ENCODE data around the gene GTF3C5. TPM values are rescaled to one million over a fixed set of nuclear protein-coding genes. Genes with fewer than 3 reads are reported as not detected.

Gene GTF3C5
- polyA plus RNA-seq, 1 of the 3 experiments (the other 2 are of a cell fraction), result 57.3 TPM

DNA sequence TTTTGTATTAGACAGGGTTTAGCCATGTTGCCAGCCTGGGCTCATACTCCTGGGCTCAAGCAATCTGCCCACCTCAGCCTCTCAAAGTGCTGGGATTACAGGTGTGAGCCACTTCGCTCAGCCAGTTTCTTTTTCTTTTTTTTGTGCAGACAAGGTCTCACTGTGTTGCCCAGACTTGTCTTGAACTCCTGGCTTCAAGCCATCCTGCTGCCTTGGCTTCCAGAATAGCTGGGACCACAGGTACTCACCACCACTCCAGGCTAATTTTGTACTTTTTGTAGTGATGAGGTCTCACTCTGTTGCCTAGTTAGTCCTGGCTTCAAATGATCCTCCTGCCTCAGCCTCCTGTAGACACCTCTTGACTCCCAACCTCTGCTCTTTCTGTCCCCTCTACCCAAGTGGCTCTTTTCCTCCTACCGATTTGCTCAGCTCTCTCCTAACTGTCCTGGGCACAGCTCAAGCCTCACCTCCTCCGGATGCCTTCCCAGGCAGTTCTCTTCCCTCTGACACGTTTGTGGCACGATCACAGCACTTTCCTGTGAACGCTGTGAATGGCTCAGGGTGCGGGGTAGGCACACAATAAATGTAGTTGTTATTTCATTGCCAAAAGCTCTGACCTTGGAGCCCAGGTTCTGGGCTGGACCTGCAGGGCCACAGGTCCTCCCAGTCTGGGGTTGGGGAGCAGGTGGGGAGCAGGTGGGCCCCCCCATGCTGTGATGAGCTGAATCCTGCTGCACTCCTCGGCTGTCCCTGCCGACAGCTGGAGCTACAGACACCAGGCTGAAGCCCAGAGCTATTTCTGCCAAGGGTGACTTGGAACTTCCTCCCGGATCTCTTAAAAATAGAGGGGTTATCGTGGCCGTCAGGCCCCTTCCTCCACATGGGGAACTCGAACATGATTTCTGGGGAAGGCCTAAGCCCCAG lies 28.4 kb upstream of the GTF3C5 start (continued):
- TF ChIP-seq SIN3A (IDR thresholded peaks at IDR 0.05; ENCODE audit: borderline replicate concordance, low read depth, low read length) (no peak), CHD2 (IDR thresholded peaks at IDR 0.05; ENCODE audit: low read length, partially characterized antibody) (no peak)

GRCh38 chr9:133003071-133003461 lies 27.7 kb upstream of the GTF3C5 start:
- H3K9me3 ChIP-seq, result no peaks in the 10 kb centered on the region
- peaks cover 24% of the 10 kb centered on the region; the same call in 1 of the 2 replicates for H3K27me3 ChIP-seq (ENCODE audit: insufficient read depth)
- TF ChIP-seq FOSL2 (IDR thresholded peaks at IDR 0.05; ENCODE audit: borderline replicate concordance, low read depth), result no peak
- no peak for TF ChIP-seq NFIC (IDR thresholded peaks at IDR 0.05; ENCODE audit: borderline replicate concordance)
- no peak for TF ChIP-seq TAF1 (IDR thresholded peaks at IDR 0.05; ENCODE audit: borderline replicate concordance, low read depth, low read length)
- TF ChIP-seq GATA2 (CRISPR knock-in tag; IDR thresholded peaks at IDR 0.05), result no peak
- no peak for TF ChIP-seq SMC3 (IDR thresholded peaks at IDR 0.05; ENCODE audit: low read depth, low read length)
- TF ChIP-seq MEF2A (IDR thresholded peaks at IDR 0.05; ENCODE audit: borderline replicate concordance, low read depth), result no peak
- TF ChIP-seq SIN3A (IDR thresholded peaks at IDR 0.05; ENCODE audit: borderline replicate concordance, low read depth, low read length), result no peak
- no peak for TF ChIP-seq RAD21 (IDR thresholded peaks at IDR 0.05; ENCODE audit: low read length)
- TF ChIP-seq TCF12 (IDR thresholded peaks at IDR 0.05), result no peak
- TF ChIP-seq, protein P1, sequence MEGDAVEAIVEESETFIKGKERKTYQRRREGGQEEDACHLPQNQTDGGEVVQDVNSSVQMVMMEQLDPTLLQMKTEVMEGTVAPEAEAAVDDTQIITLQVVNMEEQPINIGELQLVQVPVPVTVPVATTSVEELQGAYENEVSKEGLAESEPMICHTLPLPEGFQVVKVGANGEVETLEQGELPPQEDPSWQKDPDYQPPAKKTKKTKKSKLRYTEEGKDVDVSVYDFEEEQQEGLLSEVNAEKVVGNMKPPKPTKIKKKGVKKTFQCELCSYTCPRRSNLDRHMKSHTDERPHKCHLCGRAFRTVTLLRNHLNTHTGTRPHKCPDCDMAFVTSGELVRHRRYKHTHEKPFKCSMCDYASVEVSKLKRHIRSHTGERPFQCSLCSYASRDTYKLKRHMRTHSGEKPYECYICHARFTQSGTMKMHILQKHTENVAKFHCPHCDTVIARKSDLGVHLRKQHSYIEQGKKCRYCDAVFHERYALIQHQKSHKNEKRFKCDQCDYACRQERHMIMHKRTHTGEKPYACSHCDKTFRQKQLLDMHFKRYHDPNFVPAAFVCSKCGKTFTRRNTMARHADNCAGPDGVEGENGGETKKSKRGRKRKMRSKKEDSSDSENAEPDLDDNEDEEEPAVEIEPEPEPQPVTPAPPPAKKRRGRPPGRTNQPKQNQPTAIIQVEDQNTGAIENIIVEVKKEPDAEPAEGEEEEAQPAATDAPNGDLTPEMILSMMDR (IDR thresholded peaks at IDR 0.05), result no peak
- TF ChIP-seq NRF1 (IDR thresholded peaks at IDR 0.05; ENCODE audit: low read depth, low read length), result no peak
- no peak for TF ChIP-seq YY1 (IDR thresholded peaks at IDR 0.05; ENCODE audit: low read depth)
- TF ChIP-seq RFX5 (IDR thresholded peaks at IDR 0.05; ENCODE audit: low read length), result no peak
- TF ChIP-seq CHD2 (IDR thresholded peaks at IDR 0.05; ENCODE audit: low read length, partially characterized antibody), result no peak
- TF ChIP-seq USF1 (IDR thresholded peaks at IDR 0.05; ENCODE audit: borderline replicate concordance, low read depth), result no peak
- no peak for TF ChIP-seq JUND (IDR thresholded peaks at IDR 0.05)
- TF ChIP-seq FOXM1 (IDR thresholded peaks at IDR 0.05; ENCODE audit: low read depth), result no peak
- TF ChIP-seq GABPA (IDR thresholded peaks at IDR 0.05; ENCODE audit: low read depth), result no peak
- TF ChIP-seq, protein P2, sequence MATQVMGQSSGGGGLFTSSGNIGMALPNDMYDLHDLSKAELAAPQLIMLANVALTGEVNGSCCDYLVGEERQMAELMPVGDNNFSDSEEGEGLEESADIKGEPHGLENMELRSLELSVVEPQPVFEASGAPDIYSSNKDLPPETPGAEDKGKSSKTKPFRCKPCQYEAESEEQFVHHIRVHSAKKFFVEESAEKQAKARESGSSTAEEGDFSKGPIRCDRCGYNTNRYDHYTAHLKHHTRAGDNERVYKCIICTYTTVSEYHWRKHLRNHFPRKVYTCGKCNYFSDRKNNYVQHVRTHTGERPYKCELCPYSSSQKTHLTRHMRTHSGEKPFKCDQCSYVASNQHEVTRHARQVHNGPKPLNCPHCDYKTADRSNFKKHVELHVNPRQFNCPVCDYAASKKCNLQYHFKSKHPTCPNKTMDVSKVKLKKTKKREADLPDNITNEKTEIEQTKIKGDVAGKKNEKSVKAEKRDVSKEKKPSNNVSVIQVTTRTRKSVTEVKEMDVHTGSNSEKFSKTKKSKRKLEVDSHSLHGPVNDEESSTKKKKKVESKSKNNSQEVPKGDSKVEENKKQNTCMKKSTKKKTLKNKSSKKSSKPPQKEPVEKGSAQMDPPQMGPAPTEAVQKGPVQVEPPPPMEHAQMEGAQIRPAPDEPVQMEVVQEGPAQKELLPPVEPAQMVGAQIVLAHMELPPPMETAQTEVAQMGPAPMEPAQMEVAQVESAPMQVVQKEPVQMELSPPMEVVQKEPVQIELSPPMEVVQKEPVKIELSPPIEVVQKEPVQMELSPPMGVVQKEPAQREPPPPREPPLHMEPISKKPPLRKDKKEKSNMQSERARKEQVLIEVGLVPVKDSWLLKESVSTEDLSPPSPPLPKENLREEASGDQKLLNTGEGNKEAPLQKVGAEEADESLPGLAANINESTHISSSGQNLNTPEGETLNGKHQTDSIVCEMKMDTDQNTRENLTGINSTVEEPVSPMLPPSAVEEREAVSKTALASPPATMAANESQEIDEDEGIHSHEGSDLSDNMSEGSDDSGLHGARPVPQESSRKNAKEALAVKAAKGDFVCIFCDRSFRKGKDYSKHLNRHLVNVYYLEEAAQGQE (IDR thresholded peaks at IDR 0.05; ENCODE audit: low read depth, low read length), result no peak
- no peak overlapping the region for H3K27ac ChIP-seq (ENCODE audit: low read depth in 2 of 2, low read length in 1 of 2)
- POLR2A ChIA-PET, result interaction anchor here (0.6 kb wide), 1 partner anchor 700 kb away, joined by 3 read pairs; no protein-coding TSS in a partner anchor
- H4K20me1 ChIP-seq (ENCODE audit: insufficient read depth), result no peaks in the 10 kb centered on the region
- H3K4me2 ChIP-seq, result no peak overlapping the region
- no peak overlapping the region for H2AFZ ChIP-seq (ENCODE audit: low read depth)
- H3K4me3 ChIP-seq (ENCODE audit: low read depth in 2 of 2, low read length in 1 of 2), result no peak overlapping the region
- no peaks in the 10 kb centered on the region for H3F3A ChIP-seq (replicated peaks; ENCODE audit: insufficient read depth)
- no peaks in the 10 kb centered on the region for H3K9me2 ChIP-seq
- no CpG with 5 or more reads among the region's 13 CpGs for WGBS (ENCODE audit: low lambda C conversion rate)
- CTCF ChIA-PET, result interaction anchor here (0.7 to 4.9 kb wide), 7 partner anchors 20 to 145 kb away, joined by 3 to 39 read pairs (median 5); partner anchors contain the start of gene GFI1B
- no peaks in the 10 kb centered on the region; a peak in 1 of 4 replicates for H3K4me1 ChIP-seq (ENCODE audit: control insufficient read depth in 1 of 2, insufficient read depth in 2 of 2, low read depth in 1 of 2, low read length in 1 of 2)
- H3K79me2 ChIP-seq (ENCODE audit: insufficient read depth), result no peaks in the 10 kb centered on the region
- H3K36me3 ChIP-seq (replicated peaks in 1 of 2; ENCODE audit: control insufficient read depth in 1 of 2, insufficient read depth in 2 of 2, low read length in 1 of 2), result no peaks in the 10 kb centered on the region
- DNase-seq, result no peak
- no peak overlapping the region for H3K9ac ChIP-seq

Measured in SK-N-SH (cell line).